ENCODE measurements around the gene AFF3. TPM values are rescaled to one million over a fixed set of nuclear protein-coding genes. Genes with fewer than 3 reads are reported as not detected.
A peak's percentile ranks its signal among the peaks of the same experiment; 100 is the strongest.

Gene AFF3
- total and polyA plus RNA-seq, 8 donors: 16.4 to 42.0 (median 21.4) TPM

DNA sequence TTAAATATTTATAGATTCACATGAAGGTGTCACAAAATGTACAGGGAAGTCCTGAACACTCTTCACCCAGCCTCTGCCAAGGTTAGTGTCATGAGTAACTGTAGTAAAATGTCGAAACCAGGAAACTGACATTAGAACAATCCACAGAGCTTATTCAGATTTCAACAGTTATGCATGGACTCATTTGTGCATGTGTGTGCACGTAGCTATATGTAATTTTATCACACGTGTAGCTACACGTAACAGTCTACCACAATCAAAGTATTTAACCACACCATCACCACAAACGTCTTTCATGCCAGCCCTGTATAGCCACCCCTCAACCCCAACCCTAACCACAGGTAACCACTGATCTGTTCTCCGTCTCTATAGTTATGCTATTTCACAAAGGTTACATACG, 440.9 kb downstream of the AFF3 start:
- Histone ChIP-seq H3K4me1 (no peaks in the 10 kb centered on the region), H3K9me3 (no peaks in the 10 kb centered on the region), H3K4me3 (no peak overlapping the region), H3K27me3 (no peaks in the 10 kb centered on the region), H3K27ac (no peak overlapping the region), H3K36me3 (no peaks in the 10 kb centered on the region)
- intact Hi-C loops (cut with DNase I): no loop called here
- TF ChIP-seq CTCF (IDR thresholded peaks at IDR 0.05): no peak
- DNase-seq (no peak), ATAC-seq (no peak)

DNA sequence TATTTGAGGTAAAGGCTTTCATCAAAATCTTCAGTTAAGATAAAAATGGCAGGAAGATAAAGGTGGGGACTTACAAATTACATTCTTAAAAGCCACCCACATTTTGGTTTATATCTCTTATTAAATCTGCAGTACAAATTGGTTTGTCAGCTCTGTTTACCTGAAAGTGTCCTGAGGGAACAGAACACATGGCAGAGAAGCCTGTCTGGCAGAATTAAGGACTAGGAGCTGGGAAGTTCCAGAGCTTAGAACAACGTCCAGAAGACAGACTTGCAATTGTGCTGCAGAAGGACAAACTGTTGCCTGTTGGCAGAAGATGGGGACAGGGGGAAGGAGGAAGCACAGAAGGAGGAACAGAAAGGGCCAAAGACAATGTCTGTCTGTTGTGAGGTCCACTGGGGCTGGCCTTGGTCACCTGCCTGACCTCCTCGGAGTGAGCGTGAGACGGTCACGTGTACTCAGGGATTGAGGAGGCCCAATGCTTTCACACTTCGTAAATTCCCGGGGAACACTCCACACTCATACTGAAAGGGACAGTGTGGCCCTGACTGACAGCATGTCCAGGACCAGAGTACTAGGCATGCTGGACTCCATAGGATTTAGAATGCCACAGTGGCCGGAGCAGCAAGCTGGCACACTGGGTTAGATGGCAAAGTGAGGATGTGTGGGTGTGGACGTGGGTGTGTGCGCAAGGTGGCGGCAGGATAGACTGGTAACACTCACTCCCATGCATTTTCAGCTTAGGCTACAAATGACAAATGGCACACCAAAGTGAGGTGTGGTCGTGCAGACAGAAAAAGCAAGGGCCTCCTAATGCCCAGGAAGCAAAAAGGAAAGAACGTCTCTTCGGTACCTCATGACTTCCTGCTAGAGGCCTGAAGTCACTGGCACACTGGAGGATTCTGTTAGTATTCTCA, 441.6 kb downstream of the AFF3 start:
- H3K4me3 ChIP-seq: no peak overlapping the region
- TF ChIP-seq CTCF (IDR thresholded peaks at IDR 0.05): no peak
- ATAC-seq (no peak), DNase-seq (no peak)
- no peaks in the 10 kb centered on the region for H3K9me3 ChIP-seq
- H3K27me3 ChIP-seq: no peaks in the 10 kb centered on the region
- H3K4me1 ChIP-seq: no peaks in the 10 kb centered on the region
- H3K27ac ChIP-seq: no peak overlapping the region
- no peaks in the 10 kb centered on the region for H3K36me3 ChIP-seq
- intact Hi-C loops (cut with DNase I): no loop called here

DNA sequence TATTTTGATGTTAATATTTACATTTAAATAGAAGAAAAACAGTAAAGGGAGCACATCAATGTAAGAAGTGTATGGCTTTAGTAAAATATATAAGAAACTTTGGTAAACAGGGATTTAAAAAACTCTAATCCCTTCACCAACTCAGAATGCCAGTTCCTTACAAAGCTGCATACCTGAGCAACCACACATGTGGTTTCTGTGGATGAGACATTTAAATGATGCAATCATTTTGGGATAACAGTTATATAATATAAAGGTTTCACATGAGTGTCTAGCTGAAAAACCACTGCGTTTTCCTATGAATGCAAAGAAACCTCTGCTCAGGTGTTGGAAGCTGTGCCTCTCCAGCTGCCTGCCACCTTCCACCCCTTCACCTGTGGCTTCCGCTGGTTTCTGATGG, 443.5 kb downstream of the AFF3 start:
- no peaks in the 10 kb centered on the region for H3K9me3 ChIP-seq
- H3K27ac ChIP-seq: no peak overlapping the region
- no peak overlapping the region for H3K4me3 ChIP-seq
- no peaks in the 10 kb centered on the region for H3K36me3 ChIP-seq
- H3K4me1 ChIP-seq: no peaks in the 10 kb centered on the region
- no peaks in the 10 kb centered on the region for H3K27me3 ChIP-seq
- DNase-seq (no peak), ATAC-seq (no peak)
- intact Hi-C loops (cut with DNase I): no loop called here
- TF ChIP-seq CTCF (IDR thresholded peaks at IDR 0.05): no peak

GRCh38 chr2:99697811-99698568, 444.4 kb downstream of the AFF3 start:
- no peak for TF ChIP-seq CTCF (IDR thresholded peaks at IDR 0.05)
- H3K27me3 ChIP-seq: no peaks in the 10 kb centered on the region
- ATAC-seq (peak; percentile 76), DNase-seq (peak in 1 of 4 donors; percentile 37)
- no peaks in the 10 kb centered on the region for H3K36me3 ChIP-seq
- no peak overlapping the region for H3K4me3 ChIP-seq
- H3K27ac ChIP-seq: no peak overlapping the region
- intact Hi-C loops (cut with DNase I): no loop called here
- no peaks in the 10 kb centered on the region for H3K9me3 ChIP-seq
- no peaks in the 10 kb centered on the region for H3K4me1 ChIP-seq

DNA sequence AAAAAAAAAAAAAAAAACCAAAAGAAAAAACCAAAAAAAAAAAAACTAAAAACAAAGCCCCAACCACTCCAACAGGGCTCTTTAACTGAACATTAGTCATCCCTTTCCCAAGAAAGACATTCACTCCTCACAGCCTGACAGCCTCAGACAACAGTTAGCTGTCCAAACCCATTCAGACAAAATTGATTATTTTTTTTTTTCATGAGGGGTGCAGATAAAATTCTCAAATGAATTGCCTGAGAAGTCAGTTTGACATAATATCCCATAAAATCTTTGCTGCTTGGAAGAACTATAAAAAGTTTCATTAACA, 446.5 kb downstream of the AFF3 start:
- intact Hi-C loops (cut with DNase I): no loop called here
- Histone ChIP-seq H3K27ac (no peak overlapping the region), H3K9me3 (no peaks in the 10 kb centered on the region), H3K4me3 (no peak overlapping the region), H3K27me3 (no peaks in the 10 kb centered on the region), H3K4me1 (no peaks in the 10 kb centered on the region), H3K36me3 (no peaks in the 10 kb centered on the region)
- no peak for TF ChIP-seq CTCF (IDR thresholded peaks at IDR 0.05)
- no peak for DNase-seq
- ATAC-seq: no peak

Data from left lung (tissue), 10 donors.